ENCODE measurements around the gene KCNH8. TPM values are rescaled to one million over a fixed set of nuclear protein-coding genes. Genes with fewer than 3 reads are reported as not detected.

The KCNH8 gene
- total RNA-seq, 1 donor from 2014 or later = not detected

- no peak for DNase-seq (ENCODE audit: low spot score)
Observed at GRCh38 chr3:19473971-19474580, 325.8 kb downstream of the KCNH8 start.

- no peak for DNase-seq (ENCODE audit: low spot score)
Observed at GRCh38 chr3:19476281-19476680, 328.0 kb downstream of the KCNH8 start.

- DNase-seq (ENCODE audit: low spot score) = no peak
Observed at GRCh38 chr3:19485267-19485666, 337.0 kb downstream of the KCNH8 start.

- no peak for DNase-seq (ENCODE audit: low spot score)
Observed at GRCh38 chr3:19487386-19487785, 339.1 kb downstream of the KCNH8 start.

- DNase-seq (ENCODE audit: low spot score) = no peak
Observed at GRCh38 chr3:19488939-19489338, 340.6 kb downstream of the KCNH8 start.

- no peak for DNase-seq (ENCODE audit: low spot score)
Observed at GRCh38 chr3:19489936-19490335, 341.6 kb downstream of the KCNH8 start.

GRCh38 chr3:19506171-19506570 is 357.9 kb downstream of the KCNH8 start:
- DNase-seq (ENCODE audit: low spot score) = no peak

GRCh38 chr3:19522305-19522704 is 374.0 kb downstream of the KCNH8 start:
- no peak for DNase-seq (ENCODE audit: low spot score)

GRCh38 chr3:19526071-19526470 is 377.8 kb downstream of the KCNH8 start:
- DNase-seq (ENCODE audit: low spot score) = no peak

- DNase-seq (ENCODE audit: low spot score) = no peak
Observed at GRCh38 chr3:19527746-19528145, 379.4 kb downstream of the KCNH8 start.

- DNase-seq (ENCODE audit: low spot score) = no peak
Observed at GRCh38 chr3:19531426-19531825, 383.1 kb downstream of the KCNH8 start.

- DNase-seq (ENCODE audit: low spot score) = no peak
Observed at GRCh38 chr3:19539518-19540392, 391.4 kb downstream of the KCNH8 start.

GRCh38 chr3:19540464-19540863 is 392.2 kb downstream of the KCNH8 start:
- no peak for DNase-seq (ENCODE audit: low spot score)

- no peak for DNase-seq (ENCODE audit: low spot score)
Observed at GRCh38 chr3:19541284-19541683, 393.0 kb downstream of the KCNH8 start.

GRCh38 chr3:19543212-19543841 is 395.0 kb downstream of the KCNH8 start:
- DNase-seq (ENCODE audit: low spot score) = no peak

GRCh38 chr3:19547665-19548464 is 399.6 kb downstream of the KCNH8 start:
- DNase-seq (ENCODE audit: low spot score) = no peak

- no peak for DNase-seq (ENCODE audit: low spot score)
Observed at GRCh38 chr3:19559724-19560442, 411.6 kb downstream of the KCNH8 start.

GRCh38 chr3:19573644-19574043 is 425.3 kb downstream of the KCNH8 start:
- DNase-seq (ENCODE audit: low spot score) = no peak

- no peak for DNase-seq (ENCODE audit: low spot score)
Observed at GRCh38 chr3:19574268-19574667, 426.0 kb downstream of the KCNH8 start.

- no peak for DNase-seq (ENCODE audit: low spot score)
Observed at GRCh38 chr3:19576343-19576742, 428.0 kb downstream of the KCNH8 start.
